NCI-H1048 (cell line): ENCODE measurements around the gene SLC25A24.
"Not testable (repeated sequence)": the region's sequence is repeated elsewhere in the genome, so short reads cannot be mapped to it uniquely, and the experiment has no call there.

ENCODE experiments used
- DNase-seq: peaks from one replicate; lab custom pipeline; 2025; lab: John Stamatoyannopoulos, UW

Gene SLC25A24

GRCh38 chr1:108199781-108200686 lies at the start of gene SLC25A24:
Gene SLC25A24, minus strand, starts transcription at chr1:108200343. Its CDS starts 205 bp downstream, at chr1:108200138.
- DNase-seq, result no peak

GRCh38 chr1:108243976-108244375 lies 43.8 kb upstream of the SLC25A24 start, which contains the start of gene NBPF4:
Gene NBPF4, minus strand, starts transcription at chr1:108244076. Its CDS starts 315 bp downstream, at chr1:108243761.
- DNase-seq, result not testable (repeated sequence)

GRCh38 chr1:108239426-108239825 lies 39.3 kb upstream of the SLC25A24 start:
- DNase-seq, result not testable (repeated sequence)

GRCh38 chr1:108235308-108235707 lies 35.2 kb upstream of the SLC25A24 start:
- DNase-seq, result not testable (repeated sequence)

- DNase-seq, result not testable (repeated sequence)
Observed at GRCh38 chr1:108232183-108232582, 32.0 kb upstream of the SLC25A24 start.

GRCh38 chr1:108229976-108230375 lies 29.8 kb upstream of the SLC25A24 start:
- not testable (repeated sequence) for DNase-seq

- not testable (repeated sequence) for DNase-seq
Observed at GRCh38 chr1:108227772-108228171, 27.6 kb upstream of the SLC25A24 start.

- DNase-seq, result not testable (repeated sequence)
Observed at GRCh38 chr1:108226855-108227254, 26.7 kb upstream of the SLC25A24 start.

- not testable (repeated sequence) for DNase-seq
Observed at GRCh38 chr1:108223226-108223625, 23.1 kb upstream of the SLC25A24 start.

GRCh38 chr1:108217515-108218174 lies 17.5 kb upstream of the SLC25A24 start:
- not testable (repeated sequence) for DNase-seq

GRCh38 chr1:108217007-108217406 lies 16.9 kb upstream of the SLC25A24 start:
- DNase-seq, result not testable (repeated sequence)

GRCh38 chr1:108216028-108216890 lies 16.1 kb upstream of the SLC25A24 start:
- DNase-seq, result not testable (repeated sequence)

- not testable (repeated sequence) for DNase-seq
Observed at GRCh38 chr1:108214641-108215465, 14.7 kb upstream of the SLC25A24 start.

GRCh38 chr1:108211014-108211413 lies 10.9 kb upstream of the SLC25A24 start:
- DNase-seq, result no peak

GRCh38 chr1:108209456-108210108 lies 9.4 kb upstream of the SLC25A24 start:
- DNase-seq, result no peak

- DNase-seq, result no peak
Observed at GRCh38 chr1:108208724-108209446, 8.7 kb upstream of the SLC25A24 start.

- not testable (repeated sequence) for DNase-seq
Observed at GRCh38 chr1:108203582-108203981, 3.4 kb upstream of the SLC25A24 start.

GRCh38 chr1:108201687-108202086 lies 1.5 kb upstream of the SLC25A24 start:
- no peak for DNase-seq

GRCh38 chr1:108200687-108201051 lies 526 bp upstream of the SLC25A24 start:
- DNase-seq, result no peak

GRCh38 chr1:108199201-108199691 lies 897 bp downstream of the SLC25A24 start:
- DNase-seq, result no peak
